D721Med (cell line): ENCODE data around the gene APBA1.

Source experiments
- DNase-seq: peaks from one replicate; pipeline ENCODE4 v3.0.0; 2011; ENCODE audit warnings: low spot score; ENCODE audit not compliant: insufficient read length
- FAIRE-seq: peaks from 2 replicates; lab custom pipeline; 2011; peaks lifted over from hg19 to GRCh38; lab: Jason Lieb, UNC
- TF ChIP-seq, protein P1 (sequence below): IDR thresholded peaks from 2 replicates; pipeline ENCODE4 v1.5.1; 2012; ENCODE audit warnings: mild to moderate bottlenecking, control low read depth; ENCODE audit not compliant: insufficient read depth; ENCODE audit errors: missing control alignments

The APBA1 gene

DNA sequence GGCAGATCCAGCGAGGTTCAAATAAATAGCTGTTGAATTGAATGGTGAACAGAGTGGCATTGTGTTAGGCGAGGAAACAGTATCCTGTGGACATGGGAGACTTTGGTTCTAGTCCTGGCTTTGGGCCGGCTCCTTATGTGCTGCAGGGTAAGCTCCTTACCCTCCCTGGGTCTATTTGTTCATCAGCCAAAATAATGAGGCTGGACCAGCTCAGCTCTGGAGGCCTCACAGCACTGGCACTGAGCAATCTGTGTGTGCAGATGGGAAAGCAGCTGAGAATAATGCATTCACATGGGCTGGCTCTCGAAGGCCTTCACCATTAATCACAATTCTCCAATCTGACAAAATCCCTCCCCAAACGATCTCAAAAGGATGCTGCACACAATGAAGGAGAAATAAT is 81.9 kb downstream of the APBA1 start:
- TF ChIP-seq, protein P1, sequence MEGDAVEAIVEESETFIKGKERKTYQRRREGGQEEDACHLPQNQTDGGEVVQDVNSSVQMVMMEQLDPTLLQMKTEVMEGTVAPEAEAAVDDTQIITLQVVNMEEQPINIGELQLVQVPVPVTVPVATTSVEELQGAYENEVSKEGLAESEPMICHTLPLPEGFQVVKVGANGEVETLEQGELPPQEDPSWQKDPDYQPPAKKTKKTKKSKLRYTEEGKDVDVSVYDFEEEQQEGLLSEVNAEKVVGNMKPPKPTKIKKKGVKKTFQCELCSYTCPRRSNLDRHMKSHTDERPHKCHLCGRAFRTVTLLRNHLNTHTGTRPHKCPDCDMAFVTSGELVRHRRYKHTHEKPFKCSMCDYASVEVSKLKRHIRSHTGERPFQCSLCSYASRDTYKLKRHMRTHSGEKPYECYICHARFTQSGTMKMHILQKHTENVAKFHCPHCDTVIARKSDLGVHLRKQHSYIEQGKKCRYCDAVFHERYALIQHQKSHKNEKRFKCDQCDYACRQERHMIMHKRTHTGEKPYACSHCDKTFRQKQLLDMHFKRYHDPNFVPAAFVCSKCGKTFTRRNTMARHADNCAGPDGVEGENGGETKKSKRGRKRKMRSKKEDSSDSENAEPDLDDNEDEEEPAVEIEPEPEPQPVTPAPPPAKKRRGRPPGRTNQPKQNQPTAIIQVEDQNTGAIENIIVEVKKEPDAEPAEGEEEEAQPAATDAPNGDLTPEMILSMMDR: no peak
- FAIRE-seq (no peak), DNase-seq (no peak)

DNA sequence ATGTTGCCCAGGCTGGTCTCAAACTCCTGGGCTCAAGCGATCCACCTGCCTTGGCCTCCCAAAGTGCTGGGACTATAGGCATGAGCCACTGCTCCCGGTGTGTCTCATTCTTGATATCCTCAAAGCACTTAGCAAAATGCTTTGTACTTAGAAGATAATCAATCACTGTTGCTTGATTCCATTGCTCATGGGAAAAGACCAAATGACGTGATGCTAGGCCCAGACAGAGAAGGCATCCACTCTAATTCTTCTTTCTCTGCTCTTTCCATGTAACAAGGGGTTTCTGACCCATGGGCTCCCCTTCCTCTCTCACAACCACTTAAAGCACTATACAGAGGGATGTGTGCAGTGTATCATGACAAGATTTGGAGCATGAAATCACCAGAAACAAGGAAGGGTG is 83.0 kb downstream of the APBA1 start:
- FAIRE-seq (no peak), DNase-seq (no peak)
- TF ChIP-seq, protein P1: no peak

DNA sequence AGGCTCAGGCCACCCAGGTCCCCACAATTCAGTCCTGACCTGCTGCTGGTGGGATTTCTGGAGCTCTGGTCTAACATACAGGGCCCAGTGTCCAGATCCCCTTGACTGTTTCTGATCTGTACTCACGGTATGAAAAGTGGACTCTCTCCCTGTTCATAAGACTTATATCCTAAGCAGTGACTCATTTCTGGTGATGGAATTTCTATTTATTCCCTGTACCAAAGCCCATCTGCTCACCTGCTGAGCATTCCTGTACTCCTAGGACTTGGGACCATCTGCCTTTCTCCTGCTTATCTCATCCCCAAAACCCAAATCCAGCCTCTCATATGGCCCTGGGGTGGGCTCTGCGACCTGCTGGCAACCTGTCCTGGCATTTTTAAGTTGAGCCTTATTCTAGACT is 86.6 kb downstream of the APBA1 start:
- FAIRE-seq (no peak), DNase-seq (no peak)
- TF ChIP-seq, protein P1: no peak

DNA sequence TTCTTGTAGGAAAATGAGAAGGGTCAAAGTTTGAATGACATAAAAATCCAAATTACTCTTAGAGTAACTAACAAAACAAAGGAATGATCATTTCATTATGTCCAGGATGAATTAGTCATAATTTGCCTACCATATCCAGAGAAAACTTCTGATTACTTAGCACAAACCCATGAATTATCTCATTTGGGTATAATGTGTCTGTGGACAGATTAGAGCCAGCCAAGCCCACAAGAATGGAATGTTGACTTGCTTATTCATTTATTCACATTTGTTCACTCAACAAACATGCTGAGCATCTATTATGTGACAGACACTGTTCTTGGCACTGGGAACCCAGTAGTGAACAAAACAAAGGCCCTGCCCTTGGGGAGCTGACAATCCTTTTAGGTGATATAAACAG is 87.4 kb downstream of the APBA1 start:
- TF ChIP-seq, protein P1: no peak
- FAIRE-seq: no peak
- no peak for DNase-seq

DNA sequence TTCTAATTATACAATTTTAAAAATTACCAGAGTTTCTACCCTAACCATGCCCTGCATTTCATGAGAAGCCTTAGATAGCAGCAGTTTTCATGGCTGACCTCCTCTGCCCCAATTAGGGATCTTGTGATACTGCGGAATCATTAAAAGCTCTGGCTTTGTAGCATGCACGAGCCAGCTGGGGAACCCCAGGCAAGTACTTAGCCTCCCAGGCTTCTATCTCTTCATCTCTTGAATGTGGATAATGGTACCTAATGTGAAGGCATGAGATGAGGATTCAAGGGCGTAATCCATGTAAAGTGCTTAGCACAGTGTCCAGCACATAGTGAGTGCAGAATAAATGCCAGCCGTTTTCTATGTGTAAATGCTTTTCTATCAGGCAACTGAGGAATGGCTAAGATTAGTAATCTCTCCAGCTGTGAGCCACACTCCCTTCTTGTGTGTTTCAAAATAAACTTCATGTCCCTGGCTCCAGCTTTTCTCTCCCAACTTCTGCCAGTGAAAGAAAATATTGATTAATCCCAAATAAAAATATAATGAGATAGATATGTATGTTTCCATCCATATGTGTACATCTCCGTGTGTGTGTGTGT is 88.4 kb downstream of the APBA1 start:
- no peak for FAIRE-seq
- TF ChIP-seq, protein P1: no peak
- DNase-seq: no peak

DNA sequence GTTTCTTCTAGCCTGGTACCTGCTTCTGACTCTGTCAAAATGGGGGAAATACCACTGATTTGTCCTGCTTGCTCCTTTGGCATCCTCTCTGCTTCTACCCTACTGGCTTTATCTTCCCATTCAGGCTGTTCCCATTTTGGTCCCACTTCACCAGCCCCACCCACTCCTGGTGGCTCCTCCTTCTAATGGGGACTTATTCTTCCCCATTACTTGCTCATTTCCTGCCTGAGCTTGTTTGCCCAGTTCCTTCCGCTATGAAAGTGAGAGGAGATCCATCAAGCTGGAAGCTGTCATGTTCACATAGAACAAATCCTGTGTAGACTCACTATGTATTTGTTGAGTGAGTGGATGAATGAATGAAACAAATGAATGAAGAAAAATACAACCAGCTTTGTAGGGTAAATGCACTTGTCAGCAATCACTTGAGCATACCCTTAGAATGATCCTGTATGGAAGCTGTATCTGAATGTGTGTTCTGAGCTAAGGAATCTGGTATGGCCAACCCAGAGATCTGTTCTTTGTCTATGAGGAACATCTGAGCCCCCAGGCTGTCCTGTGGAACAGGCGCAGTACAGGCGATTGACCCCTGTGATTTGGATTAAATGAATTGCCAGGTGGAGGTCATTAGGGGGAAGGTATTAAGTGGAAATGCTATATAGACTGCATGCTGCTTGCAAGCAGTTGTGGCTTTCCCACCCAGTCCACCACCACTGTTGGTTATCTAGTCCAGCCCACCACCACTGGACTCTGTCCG is 89.5 kb downstream of the APBA1 start:
- no peak for DNase-seq
- FAIRE-seq: no peak
- TF ChIP-seq, protein P1: no peak

DNA sequence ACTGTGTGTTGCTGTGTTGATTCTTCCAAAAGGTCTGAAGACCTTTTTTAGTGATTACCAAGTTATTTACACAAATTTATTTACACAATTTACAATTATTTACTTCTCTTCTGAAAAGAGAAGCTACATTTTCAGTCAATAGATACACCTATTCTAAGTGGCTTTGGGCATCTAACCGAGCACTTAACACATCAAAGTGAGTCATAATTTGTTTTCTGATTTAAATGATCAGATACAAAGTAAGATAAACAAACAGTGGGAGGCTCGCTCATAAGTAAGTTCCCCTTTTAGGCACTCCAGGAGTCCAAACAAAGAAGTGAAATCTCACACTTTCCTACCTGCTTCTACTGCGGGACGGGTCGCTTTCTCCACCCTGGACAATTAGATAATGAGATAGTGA is 90.2 kb downstream of the APBA1 start:
- DNase-seq: no peak
- TF ChIP-seq, protein P1: no peak
- FAIRE-seq: no peak
